ENCODE data around the gene GPR32. TPM values are rescaled to one million over a fixed set of nuclear protein-coding genes. Genes with fewer than 3 reads are reported as not detected.
"Not testable (repeated sequence)": the region's sequence is repeated elsewhere in the genome, so short reads cannot be mapped to it uniquely, and the experiment has no call there.

GPR32 gene
- polyA plus RNA-seq, 4 donors: not detected

- DNase-seq (ENCODE audit: low read depth in 4 of 4, low spot score in 3 of 4): no peak
Observed at GRCh38 chr19:50797781-50798658, 27.8 kb downstream of the GPR32 start.

- DNase-seq (ENCODE audit: low read depth in 4 of 4, low spot score in 3 of 4): no peak
Observed at GRCh38 chr19:50798659-50799546, 28.6 kb downstream of the GPR32 start.

GRCh38 chr19:50799547-50799851 lies 29.2 kb downstream of the GPR32 start:
- no peak for DNase-seq (ENCODE audit: low read depth in 4 of 4, low spot score in 3 of 4)

- DNase-seq (ENCODE audit: low read depth in 4 of 4, low spot score in 3 of 4): no peak
Observed at GRCh38 chr19:50801107-50801506, 30.8 kb downstream of the GPR32 start.

- DNase-seq (ENCODE audit: low read depth in 4 of 4, low spot score in 3 of 4): no peak
Observed at GRCh38 chr19:50803633-50804419, 33.6 kb downstream of the GPR32 start.

GRCh38 chr19:50804420-50805272 lies 34.4 kb downstream of the GPR32 start:
- peak; percentile 98 to 99 (median 98) for DNase-seq (ENCODE audit: low read depth in 4 of 4, low spot score in 3 of 4)

- DNase-seq (ENCODE audit: low read depth in 4 of 4, low spot score in 3 of 4): no peak
Observed at GRCh38 chr19:50808856-50809255, 38.6 kb downstream of the GPR32 start.

GRCh38 chr19:50811622-50812238 lies 41.5 kb downstream of the GPR32 start:
- DNase-seq (ENCODE audit: low read depth in 4 of 4, low spot score in 3 of 4): not testable (repeated sequence)

- DNase-seq (ENCODE audit: low read depth in 4 of 4, low spot score in 3 of 4): no peak
Observed at GRCh38 chr19:50812474-50812873, 42.2 kb downstream of the GPR32 start.

GRCh38 chr19:50814883-50815282 lies 44.6 kb downstream of the GPR32 start:
- no peak for DNase-seq (ENCODE audit: low read depth in 4 of 4, low spot score in 3 of 4)

- no peak for DNase-seq (ENCODE audit: low read depth in 4 of 4, low spot score in 3 of 4)
Observed at GRCh38 chr19:50815439-50815838, 45.2 kb downstream of the GPR32 start.

- DNase-seq (ENCODE audit: low read depth in 4 of 4, low spot score in 3 of 4): no peak
Observed at GRCh38 chr19:50817941-50818858, 47.9 kb downstream of the GPR32 start.

GRCh38 chr19:50818859-50819472 lies 48.7 kb downstream of the GPR32 start:
- no peak for DNase-seq (ENCODE audit: low read depth in 4 of 4, low spot score in 3 of 4)

GRCh38 chr19:50819636-50820035 lies 49.4 kb downstream of the GPR32 start:
- no peak for DNase-seq (ENCODE audit: low read depth in 4 of 4, low spot score in 3 of 4)

- no peak for DNase-seq (ENCODE audit: low read depth in 4 of 4, low spot score in 3 of 4)
Observed at GRCh38 chr19:50820086-50820485, 49.8 kb downstream of the GPR32 start.

GRCh38 chr19:50820549-50821247 lies 50.4 kb downstream of the GPR32 start:
- DNase-seq (ENCODE audit: low read depth in 4 of 4, low spot score in 3 of 4): no peak

GRCh38 chr19:50821248-50821612 lies 51.0 kb downstream of the GPR32 start:
- no peak for DNase-seq (ENCODE audit: low read depth in 4 of 4, low spot score in 3 of 4)
